A673 (cell line): ENCODE data around the gene PRR23E. TPM values are rescaled to one million over a fixed set of nuclear protein-coding genes. Genes with fewer than 3 reads are reported as not detected.

Experiments used
- BruUV-seq: library from RNA; stranded (reverse); fragments of 400-500 nt; replicated peaks from 2 replicates; lab custom pipeline; 2021; lab: Mats Ljungman, UMichigan
- CTCF ChIA-PET: fragments of 300-600 bp; sonication (Branson Sonifier 250); formaldehyde crosslinking; loops from one replicate; lab custom pipeline; 2022; ENCODE audit warnings: antibody characterized with exemption; lab: Charles Lee
- POLR2A ChIA-PET: fragments of 300-600 bp; sonication (Branson Sonifier 250); formaldehyde crosslinking; loops from one replicate; lab custom pipeline; 2022; ENCODE audit warnings: antibody characterized with exemption; ENCODE audit not compliant: low non-redundant PET; lab: Charles Lee
- DNase-seq: peaks from one replicate; pipeline ENCODE4 v3.0.0-alpha.2; 2015; ENCODE audit warnings: low spot score
- H3K27ac ChIP-seq: fragments of 200-600 bp; sonication (generic); 2 replicates; pipeline ENCODE4 v1.5.1; 2016; ENCODE audit warnings: mixed run types, low read depth, mild to moderate bottlenecking, mixed read lengths, antibody characterized with exemption, low read length; ENCODE audit not compliant: poor library complexity, severe bottlenecking
- H3K27me3 ChIP-seq: fragments of 200-600 bp; sonication (generic); replicated peaks from 2 replicates; pipeline ENCODE4 v1.6.1; 2017; ENCODE audit warnings: mixed run types, low read depth, mild to moderate bottlenecking, mixed read lengths, antibody characterized with exemption, low read length; ENCODE audit not compliant: insufficient read depth, poor library complexity
- H3K36me3 ChIP-seq: fragments of 200-600 bp; sonication (generic); 2 replicates; pipeline ENCODE4 v1.6.1; 2016; ENCODE audit warnings: mixed run types, mild to moderate bottlenecking, mixed read lengths, antibody characterized with exemption, low read length; ENCODE audit not compliant: insufficient read depth, poor library complexity, severe bottlenecking
- H3K4me1 ChIP-seq: fragments of 200-600 bp; sonication (generic); 2 replicates; pipeline ENCODE4 v1.6.1; 2017; ENCODE audit warnings: mixed run types, mild to moderate bottlenecking, mixed read lengths, antibody characterized with exemption, low read length; ENCODE audit not compliant: insufficient read depth, poor library complexity, severe bottlenecking
- H3K4me3 ChIP-seq: fragments of 200-600 bp; sonication (generic); 2 replicates; pipeline ENCODE4 v1.5.1; 2016; ENCODE audit warnings: low read depth, mixed run types, mild to moderate bottlenecking, mixed read lengths, low read length; ENCODE audit not compliant: poor library complexity, severe bottlenecking
- H3K9me3 ChIP-seq: fragments of 200-600 bp; sonication (generic); 2 replicates; pipeline ENCODE4 v1.6.1; 2016; ENCODE audit warnings: mixed run types, low read depth, mild to moderate bottlenecking, mixed read lengths, antibody characterized with exemption, low read length; ENCODE audit not compliant: poor library complexity, severe bottlenecking
- CTCF ChIP-seq: fragments of 300-800, 200-600 bp; sonication (generic); conservative IDR thresholded peaks from 2 replicates; pipeline ENCODE4 v1.5.1; 2017; ENCODE audit warnings: low read depth, mild to moderate bottlenecking, antibody characterized with exemption, low read length, moderate library complexity, mixed read lengths
- EZH2 ChIP-seq: fragments of 200-600 bp; sonication (generic); IDR thresholded peaks from 2 replicates; pipeline ENCODE4 v1.6.1; 2017; ENCODE audit warnings: borderline replicate concordance, low read depth, mild to moderate bottlenecking, mixed read lengths, antibody characterized with exemption, low read length; ENCODE audit not compliant: poor library complexity, severe bottlenecking
- intact Hi-C: fragments of 100-400 bp; cut with micrococcal nuclease; formaldehyde crosslinking; loops from one replicate; pipeline ENCODE4 v1.10.0; 2022; ENCODE audit not compliant: unreplicated experiment
- total RNA-seq: library from RNA; stranded (reverse); gene quantifications from 2 replicates; pipeline ENCODE4 v1.2.3, GENCODE V29; 2021

Gene PRR23E
- total RNA-seq, 1 experiment from 2014 or later, result not detected

- ChIA-PET CTCF (no interaction called here), POLR2A (no interaction called here)
- DNase-seq, result no peak
Measured at GRCh38 chr3:127195417-127195816, 2.5 kb downstream of the PRR23E start.

GRCh38 chr3:127196002-127196401 is 3.1 kb downstream of the PRR23E start:
- peaks cover 7% of the 10 kb centered on the region for H3K9me3 ChIP-seq
- H3K4me1 ChIP-seq, result no peaks in the 10 kb centered on the region
- DNase-seq, result no peak
- no peaks in the 10 kb centered on the region for H3K36me3 ChIP-seq
- peaks cover 13% of the 10 kb centered on the region for H3K27me3 ChIP-seq
- ChIA-PET CTCF (no interaction called here), POLR2A (no interaction called here)
- intact Hi-C loops, result no loop called here
- TF ChIP-seq CTCF (no peak), EZH2 (no peak)
- BruUV-seq, result no TSS peak
- H3K4me3 ChIP-seq, result no peak overlapping the region
- H3K27ac ChIP-seq, result no peak overlapping the region

More at GRCh38 chr3:127195417-127195816, 2.5 kb downstream of the PRR23E start:
- no peaks in the 10 kb centered on the region for H3K4me1 ChIP-seq
- peaks cover 11% of the 10 kb centered on the region for H3K9me3 ChIP-seq
- no peak overlapping the region for H3K27ac ChIP-seq
- intact Hi-C loops, result no loop called here
- BruUV-seq, result no TSS peak
- no peaks in the 10 kb centered on the region for H3K36me3 ChIP-seq
- no peak overlapping the region for H3K4me3 ChIP-seq
- peaks cover 9% of the 10 kb centered on the region for H3K27me3 ChIP-seq
- TF ChIP-seq CTCF (no peak), EZH2 (no peak)

DNA sequence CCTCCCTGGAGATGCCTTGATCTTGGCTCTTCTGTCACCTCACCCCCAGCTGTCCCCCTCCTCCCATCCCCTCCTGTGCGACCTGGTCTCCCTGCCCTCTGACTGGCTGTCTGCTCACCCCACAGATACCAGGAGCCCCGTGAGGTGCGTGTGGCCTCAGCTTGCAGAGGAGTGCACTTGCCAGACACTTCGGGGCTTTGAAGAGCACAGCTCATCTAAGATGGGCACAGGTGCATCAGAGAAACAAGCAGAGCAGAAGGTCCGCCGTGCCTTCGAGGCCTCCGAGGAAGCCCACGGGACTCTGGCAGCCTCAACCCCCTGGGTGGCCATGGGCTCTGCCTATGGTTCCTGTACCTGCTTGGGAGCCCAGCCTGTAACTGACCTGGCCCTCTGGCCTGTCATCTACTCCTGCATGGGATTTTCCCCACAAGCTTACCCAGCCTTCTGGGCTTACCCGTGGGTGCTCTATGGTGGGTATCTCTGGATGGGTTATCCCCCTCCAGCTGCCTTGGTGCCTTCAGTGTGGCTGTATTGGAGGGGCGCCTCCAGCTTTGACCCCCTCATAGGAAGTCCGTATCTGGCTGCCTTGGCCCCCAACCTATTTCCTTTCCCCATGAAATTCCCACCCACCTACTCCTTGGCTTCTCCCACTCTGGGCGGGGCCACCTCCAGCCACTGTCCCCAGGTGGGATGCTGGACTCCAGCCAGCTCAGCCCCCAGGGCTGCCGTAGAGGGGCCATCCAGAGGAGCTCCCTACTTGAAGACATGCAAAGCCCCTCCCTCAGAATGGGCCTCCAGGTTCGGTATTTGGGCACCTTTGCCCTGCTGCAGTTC is 3.8 kb downstream of the PRR23E start:
- no peak overlapping the region for H3K4me3 ChIP-seq
- H3K4me1 ChIP-seq, result no peaks in the 10 kb centered on the region
- peaks cover 13% of the 10 kb centered on the region for H3K27me3 ChIP-seq
- BruUV-seq, result no TSS peak
- DNase-seq, result no peak
- no peaks in the 10 kb centered on the region for H3K36me3 ChIP-seq
- ChIA-PET CTCF (no interaction called here), POLR2A (no interaction called here)
- intact Hi-C loops, result no loop called here
- no peak overlapping the region for H3K27ac ChIP-seq
- TF ChIP-seq CTCF (no peak), EZH2 (no peak)
- H3K9me3 ChIP-seq, result peaks cover under 1% of the 10 kb centered on the region
